Measurements from ENCODE around the gene SMIM5.

The SMIM5 gene

GRCh38 chr17:75661531-75661930, 28.3 kb downstream of the SMIM5 start:
- DNase-seq (ENCODE audit: low spot score) = no peak
- no peak for TF ChIP-seq CTCF (IDR thresholded peaks at IDR 0.05; ENCODE audit: extremely low read depth, missing control alignments)

DNA sequence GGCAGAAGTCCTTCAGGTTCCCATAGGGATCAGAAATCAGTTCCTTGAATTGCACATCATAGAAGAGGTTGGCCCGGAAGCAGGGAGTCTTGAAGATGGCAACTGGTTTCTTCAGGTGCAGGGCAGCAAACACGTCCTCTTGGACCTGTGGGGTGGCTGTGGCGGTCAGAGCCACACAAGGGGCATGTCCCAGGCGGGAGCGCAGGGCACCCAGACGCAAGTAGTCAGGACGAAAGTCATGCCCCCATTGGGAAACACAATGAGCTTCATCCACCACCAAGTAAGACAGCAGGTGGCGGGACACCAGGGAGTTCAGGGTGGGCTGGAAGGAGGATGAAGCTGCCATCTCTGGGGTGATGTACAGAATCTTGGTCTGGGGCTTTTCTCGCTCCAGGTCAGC, 29.3 kb downstream of the SMIM5 start:
- no peak for TF ChIP-seq CTCF (IDR thresholded peaks at IDR 0.05; ENCODE audit: extremely low read depth, missing control alignments)
- DNase-seq (ENCODE audit: low spot score) = no peak

DNA sequence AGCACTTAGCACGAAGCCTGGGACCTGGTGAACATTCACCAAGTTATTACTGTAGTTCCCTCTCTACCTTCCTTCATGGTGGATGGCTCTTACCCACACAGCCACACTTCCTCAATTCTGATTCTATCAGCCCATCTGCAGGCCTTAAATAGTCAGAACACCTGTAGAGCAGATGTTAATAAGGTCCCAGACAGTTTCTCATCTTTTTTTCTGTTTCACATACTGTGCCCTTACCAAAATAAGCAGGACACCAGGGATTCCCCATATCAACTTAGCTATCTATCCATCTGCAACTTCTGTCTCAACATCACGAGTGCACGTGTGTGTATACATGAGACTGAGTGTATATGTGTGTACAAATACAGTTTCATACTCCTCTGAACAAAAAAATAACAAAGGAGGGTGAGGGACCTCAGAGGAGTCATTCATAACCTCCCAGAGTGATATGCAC, 30.9 kb downstream of the SMIM5 start:
- DNase-seq (ENCODE audit: low spot score) = peak; percentile 52
- TF ChIP-seq CTCF (IDR thresholded peaks at IDR 0.05; ENCODE audit: extremely low read depth, missing control alignments) = no peak

DNA sequence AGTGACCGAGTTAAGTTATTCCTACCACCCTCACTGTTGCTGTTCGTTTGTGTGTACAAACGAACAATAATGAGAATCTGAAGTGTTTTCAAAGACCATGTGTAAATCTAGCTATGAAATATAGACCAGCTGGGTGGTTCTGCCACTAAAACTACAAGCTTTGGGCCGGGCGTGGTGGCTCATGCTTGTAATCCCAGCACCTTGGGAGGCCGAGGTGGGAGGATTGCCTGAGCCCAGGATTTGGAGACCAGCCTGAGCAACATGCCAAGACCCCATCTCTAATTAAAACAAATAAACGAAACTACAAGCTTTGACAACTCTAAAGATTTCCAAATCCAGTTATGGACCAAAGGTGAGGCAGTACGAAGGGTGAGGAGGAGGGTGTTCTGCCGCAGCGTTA, 32.7 kb downstream of the SMIM5 start:
- DNase-seq (ENCODE audit: low spot score) = no peak
- no peak for TF ChIP-seq CTCF (IDR thresholded peaks at IDR 0.05; ENCODE audit: extremely low read depth, missing control alignments)

GRCh38 chr17:75666959-75667790, 33.9 kb downstream of the SMIM5 start, which contains the start of the genes RECQL5 and SAP30BP:
Gene RECQL5 (minus strand): TSS chr17:75667154. CDS start chr17:75666557, 597 bp downstream.
Gene SAP30BP (plus strand): TSS chr17:75667338. CDS start chr17:75667373, 35 bp downstream.
- peak; percentile 90 for DNase-seq (ENCODE audit: low spot score)
- no peak for TF ChIP-seq CTCF (IDR thresholded peaks at IDR 0.05; ENCODE audit: extremely low read depth, missing control alignments)

DNA sequence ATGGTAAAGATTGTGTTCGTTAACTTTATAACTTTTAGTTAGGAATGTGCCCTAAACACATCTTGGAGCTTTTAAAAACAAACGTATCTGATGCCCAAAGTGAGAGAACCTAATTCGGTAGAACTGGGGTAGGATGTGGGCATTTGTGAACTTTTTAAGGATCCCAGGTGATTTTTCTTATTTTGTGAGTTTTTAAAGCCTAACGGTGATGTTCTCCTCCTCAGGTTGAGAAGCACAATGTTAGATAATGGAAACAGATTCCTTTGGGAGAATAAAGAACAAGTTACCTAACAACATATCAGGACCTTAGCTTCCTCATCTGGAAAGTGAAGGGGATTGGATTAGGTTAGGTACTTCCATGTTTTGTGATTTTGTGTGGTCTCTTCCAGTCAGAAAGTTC, 34.6 kb downstream of the SMIM5 start:
- no peak for DNase-seq (ENCODE audit: low spot score)

More for the DNA sequence above, 34.6 kb downstream of the SMIM5 start:
- no peak for TF ChIP-seq CTCF (IDR thresholded peaks at IDR 0.05; ENCODE audit: extremely low read depth, missing control alignments)
